Suprapubic skin (tissue), 4 donors: ENCODE data around the gene ELK1.

Experiments
- EP300 ChIP-seq: sonication (generic); formaldehyde crosslinking; IDR thresholded peaks from one replicate; pipeline ENCODE4 v1.6.1; 2017; ENCODE audit warnings: antibody characterized with exemption
- POLR2A ChIP-seq, 2 donors: fragments of 450-650 bp; IDR thresholded peaks; one replicate each; pipeline ENCODE4 v1.6.1; 2017; ENCODE audit warnings: antibody characterized with exemption in 2 of 2, mild to moderate bottlenecking in 2 of 2, moderate library complexity in 2 of 2
- POLR2AphosphoS5 ChIP-seq, 3 donors: sonication (generic); formaldehyde crosslinking; IDR thresholded peaks; one replicate each; pipeline ENCODE4 v1.6.1; 2017; ENCODE audit warnings: antibody characterized with exemption in 3 of 3
- TF ChIP-seq, protein P1 (sequence below), 2 donors: fragments of 200-600 bp in 1 of 2; fragments of 450-650 bp in 1 of 2; sonication (generic) in 1 of 2; IDR thresholded peaks; one replicate each; pipeline ENCODE4 v1.5.1; 2016 to 2019; ENCODE audit warnings: antibody characterized with exemption in 2 of 2, mild to moderate bottlenecking in 1 of 2, moderate library complexity in 1 of 2

- TF ChIP-seq, protein P1, sequence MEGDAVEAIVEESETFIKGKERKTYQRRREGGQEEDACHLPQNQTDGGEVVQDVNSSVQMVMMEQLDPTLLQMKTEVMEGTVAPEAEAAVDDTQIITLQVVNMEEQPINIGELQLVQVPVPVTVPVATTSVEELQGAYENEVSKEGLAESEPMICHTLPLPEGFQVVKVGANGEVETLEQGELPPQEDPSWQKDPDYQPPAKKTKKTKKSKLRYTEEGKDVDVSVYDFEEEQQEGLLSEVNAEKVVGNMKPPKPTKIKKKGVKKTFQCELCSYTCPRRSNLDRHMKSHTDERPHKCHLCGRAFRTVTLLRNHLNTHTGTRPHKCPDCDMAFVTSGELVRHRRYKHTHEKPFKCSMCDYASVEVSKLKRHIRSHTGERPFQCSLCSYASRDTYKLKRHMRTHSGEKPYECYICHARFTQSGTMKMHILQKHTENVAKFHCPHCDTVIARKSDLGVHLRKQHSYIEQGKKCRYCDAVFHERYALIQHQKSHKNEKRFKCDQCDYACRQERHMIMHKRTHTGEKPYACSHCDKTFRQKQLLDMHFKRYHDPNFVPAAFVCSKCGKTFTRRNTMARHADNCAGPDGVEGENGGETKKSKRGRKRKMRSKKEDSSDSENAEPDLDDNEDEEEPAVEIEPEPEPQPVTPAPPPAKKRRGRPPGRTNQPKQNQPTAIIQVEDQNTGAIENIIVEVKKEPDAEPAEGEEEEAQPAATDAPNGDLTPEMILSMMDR (IDR thresholded peaks at IDR 0.05), result no peak
- no peak for TF ChIP-seq POLR2A (IDR thresholded peaks at IDR 0.05)
- TF ChIP-seq POLR2AphosphoS5 (IDR thresholded peaks at IDR 0.05), result no peak
- TF ChIP-seq EP300, result no peak
Measured at GRCh38 chrX:47661539-47661938, 11.2 kb upstream of the ELK1 start.
